D721Med (cell line): ENCODE measurements around the gene RIMBP2.

Experiments used
- DNase-seq: peaks from one replicate; pipeline ENCODE4 v3.0.0; 2011; ENCODE audit warnings: low spot score; ENCODE audit not compliant: insufficient read length
- FAIRE-seq: peaks from 2 replicates; lab custom pipeline; 2011; peaks lifted over from hg19 to GRCh38; lab: Jason Lieb, UNC
- CTCF ChIP-seq: IDR thresholded peaks from 2 replicates; pipeline ENCODE4 v1.5.1; 2012; ENCODE audit warnings: mild to moderate bottlenecking, control low read depth; ENCODE audit not compliant: insufficient read depth; ENCODE audit errors: missing control alignments

Gene RIMBP2

GRCh38 chr12:130433834-130434233, 282.3 kb downstream of the RIMBP2 start:
- no peak for TF ChIP-seq CTCF
- no peak for DNase-seq
- no peak for FAIRE-seq

- DNase-seq (no peak), FAIRE-seq (no peak)
- TF ChIP-seq CTCF: no peak
These were observed 282.7 kb downstream of the RIMBP2 start for GRCh38 chr12:130433411-130433810.

GRCh38 chr12:130431176-130431575, 284.9 kb downstream of the RIMBP2 start:
- TF ChIP-seq CTCF: no peak
- no peak for DNase-seq
- no peak for FAIRE-seq

GRCh38 chr12:130429656-130430505, 286.2 kb downstream of the RIMBP2 start:
- DNase-seq (no peak), FAIRE-seq (no peak)
- TF ChIP-seq CTCF: no peak

- no peak for DNase-seq
- FAIRE-seq: no peak
- TF ChIP-seq CTCF: no peak
These were observed 288.0 kb downstream of the RIMBP2 start for GRCh38 chr12:130428116-130428515.

GRCh38 chr12:130427381-130427887, 288.7 kb downstream of the RIMBP2 start:
- TF ChIP-seq CTCF: no peak
- DNase-seq (no peak), FAIRE-seq (no peak)

- TF ChIP-seq CTCF: no peak
- no peak for FAIRE-seq
- DNase-seq: no peak
These were observed 290.3 kb downstream of the RIMBP2 start for GRCh38 chr12:130425698-130426245.
